K562 (cell line): ENCODE measurements around the gene PIGQ.

Experiments
- ATF2 ChIP-seq: sonication (generic); formaldehyde crosslinking; IDR thresholded peaks from 2 replicates; pipeline ENCODE4 v1.8.1; 2022; ENCODE audit warnings: missing genetic modification reagents
- CBFB ChIP-seq: sonication (generic); formaldehyde crosslinking; IDR thresholded peaks from 2 replicates; pipeline ENCODE4 v1.4.0; 2020; ENCODE audit warnings: mild to moderate bottlenecking, missing genetic modification reagents
- FOXM1 ChIP-seq, 2 experiments: fragments of 450-650 bp in 1 of 2; sonication (generic) in 1 of 2; formaldehyde crosslinking in 1 of 2; IDR thresholded peaks; 2 replicates each; pipeline versions ENCODE4 v1.6.1 to v1.9.0; 2017 to 2022; ENCODE audit warnings: low read depth in 2 of 2, mild to moderate bottlenecking in 2 of 2, missing genetic modification reagents in 1 of 2, moderate library complexity in 1 of 2
- GABPB1 ChIP-seq: sonication (generic); formaldehyde crosslinking; IDR thresholded peaks from 2 replicates; pipeline ENCODE4 v1.8.0; 2022; ENCODE audit warnings: mild to moderate bottlenecking, missing genetic modification reagents
- GTF2E2 ChIP-seq: fragments of 200-800 bp; sonication (Bioruptor generic); IDR thresholded peaks from 2 replicates; pipeline ENCODE4 v1.6.1; 2016; ENCODE audit warnings: missing genetic modification characterization, missing compliant biosample characterization
- MCM3 ChIP-seq: fragments of 450-650 bp; IDR thresholded peaks from 2 replicates; pipeline ENCODE4 v1.6.1; 2016
- NFRKB ChIP-seq: fragments of 450-650 bp; IDR thresholded peaks from 2 replicates; pipeline ENCODE4 v1.6.1; 2016; ENCODE audit warnings: low read depth
- REST ChIP-seq, 2 experiments: fragments of 450-650 bp; formaldehyde crosslinking in 1 of 2; IDR thresholded peaks; 2 replicates each; pipeline versions ENCODE4 v1.4.0 to v1.6.1; 2014 to 2020; ENCODE audit warnings: mild to moderate bottlenecking in 2 of 2, borderline replicate concordance in 1 of 2, low read depth in 1 of 2
- THRB ChIP-seq: fragments of 450-650 bp; formaldehyde crosslinking; conservative IDR thresholded peaks from 2 replicates; pipeline ENCODE4 v1.4.0; 2022; ENCODE audit warnings: mild to moderate bottlenecking, missing genetic modification characterization
- ZBTB34 ChIP-seq: fragments of 250-450 bp; sonication (Bioruptor Pico); IDR thresholded peaks from 2 replicates; pipeline ENCODE4 v1.8.0; 2021; ENCODE audit warnings: mild to moderate bottlenecking, moderate library complexity
- ZFP1 ChIP-seq: fragments of 450-650 bp; formaldehyde crosslinking; IDR thresholded peaks from 2 replicates; pipeline ENCODE4 v1.4.0; 2020; ENCODE audit warnings: mild to moderate bottlenecking, mixed read lengths
- ZNF740 ChIP-seq, 3 experiments: fragments of 200-800 bp in 1 of 3; sonication (Bioruptor generic) in 1 of 3; sonication (generic) in 1 of 3; formaldehyde crosslinking in 1 of 3; IDR thresholded peaks; 2 replicates each; pipeline versions ENCODE4 v1.6.1 to v1.8.0; 2016 to 2022; ENCODE audit warnings: mild to moderate bottlenecking in 2 of 3, missing compliant biosample characterization in 2 of 3, missing genetic modification characterization in 2 of 3, missing genetic modification reagents in 1 of 3
- ZSCAN29 ChIP-seq: fragments of 450-650 bp; IDR thresholded peaks from 2 replicates; pipeline ENCODE4 v1.6.1; 2017

- TF ChIP-seq GTF2E2 (tag) (no peak), REST (IDR thresholded peaks at IDR 0.05; ENCODE audit: borderline replicate concordance) (no peak), REST (CRISPR knock-in tag; IDR thresholded peaks at IDR 0.05; ENCODE audit: low read depth) (no peak), ZSCAN29 (no peak), THRB (CRISPR knock-in tag) (no peak), CBFB (no peak), MCM3 (no peak), ZNF740 (CRISPR knock-in tag; IDR thresholded peaks at IDR 0.05) (no peak), ZNF740 (tag; IDR thresholded peaks at IDR 0.05) (no peak), ATF2 (CRISPR knock-in tag) (no peak), GABPB1 (CRISPR knock-in tag) (no peak), ZBTB34 (CRISPR knock-in tag) (no peak), ZFP1 (CRISPR knock-in tag) (no peak), FOXM1 (IDR thresholded peaks at IDR 0.05; ENCODE audit: low read depth) (no peak), FOXM1 (CRISPR knock-in tag; IDR thresholded peaks at IDR 0.05; ENCODE audit: low read depth) (no peak), NFRKB (no peak)
These were observed 1.1 kb upstream of the PIGQ start for GRCh38 chr16:568401-569258.
